HT1080 (cell line): ENCODE results near the gene KLHL9. TPM values are rescaled to one million over a fixed set of nuclear protein-coding genes. Genes with fewer than 3 reads are reported as not detected.

Experiments used
- DNase-seq: peaks from one replicate; pipeline ENCODE4 v3.0.0-alpha.2; 2015; ENCODE audit warnings: low read depth
- total RNA-seq: library from RNA; depleted of rRNA; stranded (reverse); fragments of >200 nt; shearing (Covaris generic); gene quantifications from 2 replicates; pipeline ENCODE4 v1.2.3, GENCODE V29; 2014; rRNA removed

KLHL9 gene
- total RNA-seq, 1 experiment from 2014 or later: 25.0 TPM

DNA sequence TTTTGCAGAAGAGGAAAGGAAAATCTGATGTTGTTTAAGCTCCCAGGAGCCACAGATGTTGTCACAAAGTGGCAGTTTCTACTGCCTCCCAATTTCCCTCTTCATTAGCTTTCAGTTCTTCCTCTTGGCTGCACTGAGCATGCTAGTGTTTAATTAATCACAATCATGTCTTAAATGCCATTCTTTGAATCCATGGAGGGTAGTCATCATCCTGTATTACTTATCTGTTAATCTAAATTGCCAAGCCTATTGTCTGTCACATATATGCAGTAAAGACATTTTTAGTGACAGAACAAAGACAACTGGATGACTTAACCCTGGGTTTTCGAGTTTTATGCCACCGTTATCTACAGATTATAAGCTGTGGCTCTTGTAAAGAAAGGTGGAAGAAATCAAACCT lies 14.7 kb downstream of the KLHL9 start:
- no peak for DNase-seq

DNA sequence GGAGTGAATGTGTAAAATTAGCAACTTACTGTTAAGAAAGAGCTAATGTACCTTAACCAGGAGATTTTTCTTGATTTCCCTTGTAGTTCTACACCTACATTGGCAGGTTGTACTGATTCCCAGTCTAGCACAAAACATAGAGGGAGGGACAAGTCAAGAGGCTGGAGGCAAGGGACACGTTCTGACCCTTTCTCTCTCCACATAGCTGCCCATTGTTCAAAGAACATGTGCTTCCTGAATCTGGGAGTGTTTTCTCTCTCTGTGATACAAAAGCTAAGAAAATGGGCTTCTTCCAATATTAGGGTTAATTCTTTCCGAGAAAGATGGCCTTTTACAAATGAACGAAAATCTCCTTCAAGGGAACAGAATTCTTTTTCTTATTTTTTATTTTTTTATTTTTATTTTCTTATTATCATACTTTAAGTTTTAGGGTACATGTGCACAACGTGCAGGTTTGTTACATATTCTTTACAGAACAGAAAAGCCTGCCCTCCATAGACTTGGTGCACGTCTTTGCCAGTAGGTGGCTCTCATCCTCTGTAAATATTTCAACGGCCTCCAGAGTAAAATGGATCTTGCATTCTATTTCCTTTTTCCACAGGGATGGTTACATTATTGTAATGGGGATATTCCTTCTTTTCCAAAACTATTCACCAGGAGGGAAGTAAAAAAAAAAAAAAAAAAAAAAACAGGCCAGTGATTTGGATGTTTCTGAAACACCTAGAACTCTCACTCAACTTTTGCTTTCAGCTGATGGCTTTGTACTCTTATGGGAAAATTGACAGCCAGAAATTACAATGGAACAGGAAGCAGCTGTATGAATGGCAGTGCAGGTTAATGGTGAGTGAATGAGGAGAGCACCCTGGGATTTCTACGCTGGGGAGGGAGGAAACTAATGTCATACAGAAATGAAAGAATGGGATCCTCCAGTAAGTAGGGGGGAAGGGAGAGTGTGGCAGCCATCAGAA lies 17.0 kb downstream of the KLHL9 start:
- DNase-seq: peak; percentile 44

DNA sequence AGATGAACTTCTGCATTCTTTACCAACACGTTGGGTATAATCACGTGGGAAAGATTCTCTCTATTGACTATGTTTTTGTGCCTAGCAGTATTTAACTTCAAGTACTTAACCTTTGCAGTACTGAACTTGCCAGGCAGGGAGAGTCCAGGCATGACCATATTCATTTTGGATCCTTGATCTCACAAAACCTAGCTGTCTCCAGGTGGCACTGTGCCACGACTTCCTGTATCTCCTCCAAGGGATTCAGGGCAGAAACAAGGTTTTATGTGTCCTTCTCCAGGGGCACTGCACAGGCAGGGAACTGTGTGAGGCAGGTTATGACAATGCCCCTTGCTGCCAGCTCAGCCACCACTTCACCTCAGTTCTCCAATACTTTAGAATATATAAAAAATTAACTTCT lies 18.3 kb downstream of the KLHL9 start:
- DNase-seq: no peak

DNA sequence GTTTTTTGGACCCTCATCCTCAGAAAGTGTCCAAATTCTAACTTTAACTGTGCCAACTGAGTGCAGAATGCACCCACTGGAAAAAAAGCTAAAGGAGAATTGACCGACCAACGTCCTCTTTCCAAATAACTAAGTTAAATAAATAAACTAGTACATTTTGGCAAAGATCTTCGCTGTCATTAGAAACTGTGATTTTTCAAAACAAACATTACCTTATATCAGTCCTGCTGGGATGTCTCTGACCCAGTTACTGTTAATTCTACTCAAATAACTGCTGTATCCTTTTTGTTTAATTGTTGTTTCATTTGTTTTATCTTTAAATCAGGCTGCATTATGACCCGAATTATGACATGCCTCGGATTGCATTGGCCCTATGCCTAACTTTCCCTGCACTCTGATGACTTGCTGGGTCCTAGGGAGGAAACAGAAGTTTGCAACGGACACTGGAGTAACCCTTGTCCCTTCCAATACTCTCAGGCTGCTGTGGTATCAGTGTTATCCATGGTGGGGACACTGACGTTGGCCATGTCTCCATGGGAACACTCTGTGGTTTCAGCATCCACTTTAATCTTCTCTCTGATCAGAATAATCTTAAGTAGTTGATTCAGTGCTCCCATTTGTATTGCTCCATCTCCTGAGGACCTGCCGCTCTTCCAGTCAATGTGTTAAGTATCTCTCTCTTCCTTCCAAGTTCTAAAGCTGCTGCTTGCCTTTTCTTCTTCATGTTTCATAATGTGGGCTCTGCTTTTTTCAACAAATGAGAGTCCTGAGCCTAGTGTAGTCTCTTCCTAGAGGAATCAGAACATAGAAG lies 19.0 kb downstream of the KLHL9 start:
- DNase-seq: no peak

DNA sequence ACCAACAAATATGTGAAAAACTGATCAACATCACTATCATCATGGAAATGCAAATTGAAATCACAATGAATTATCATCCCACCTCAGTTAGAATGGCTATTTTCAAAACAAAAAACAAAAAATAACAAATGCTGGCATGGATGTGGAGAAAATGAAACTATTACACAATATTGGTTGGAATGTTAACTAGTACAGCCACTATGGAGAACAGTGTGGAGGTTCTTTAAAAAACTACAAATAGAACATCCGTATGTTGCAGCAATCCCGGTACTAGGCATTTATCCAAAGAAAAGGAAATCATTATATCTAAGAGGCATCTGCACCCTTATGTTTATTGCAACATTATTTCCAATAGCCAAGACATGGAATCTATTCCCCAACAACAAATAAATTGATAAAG lies 21.1 kb downstream of the KLHL9 start:
- no peak for DNase-seq

DNA sequence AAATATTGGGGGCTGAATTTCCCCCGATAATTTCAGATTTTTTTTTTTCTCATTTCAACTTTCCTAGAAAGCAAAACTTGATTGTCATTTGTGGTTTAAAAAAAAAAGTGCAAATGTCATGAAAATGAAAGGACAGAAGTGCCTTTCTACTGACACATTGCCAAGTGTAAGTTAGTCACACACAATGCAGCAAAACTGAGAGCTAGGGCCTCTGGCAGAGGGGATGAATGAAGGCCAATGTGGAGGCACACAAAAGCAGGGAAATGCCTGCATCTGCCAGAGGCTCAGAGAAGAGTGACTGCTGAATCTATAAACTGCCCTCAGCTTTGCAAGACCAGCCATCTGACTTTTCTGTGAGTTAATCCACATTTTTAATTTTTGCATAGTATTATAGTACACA lies 23.3 kb downstream of the KLHL9 start:
- DNase-seq: no peak

DNA sequence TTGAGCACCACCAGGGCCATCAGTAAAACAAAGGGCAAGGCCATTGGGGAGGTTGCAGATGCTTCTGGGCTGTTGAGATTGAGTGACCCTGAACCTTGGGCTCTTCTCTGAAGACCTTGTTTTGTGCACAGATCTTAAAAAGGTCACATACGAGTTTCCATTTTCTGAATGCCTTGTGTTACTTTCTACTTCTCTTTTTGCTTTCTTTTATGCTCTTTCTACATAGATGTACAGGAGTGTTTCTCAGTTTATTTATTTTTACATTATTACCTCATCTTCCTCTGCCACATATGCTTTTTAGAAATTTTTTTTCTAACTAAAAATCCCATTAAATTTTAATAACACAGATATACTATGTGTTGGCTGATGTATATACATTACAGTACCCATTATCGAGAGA lies 30.0 kb downstream of the KLHL9 start, which contains the start of gene IFNA5:
TSS of gene IFNA5 (minus strand) at position 101 of the 400 bp plus-strand sequence. CDS start at position 44, 57 bp downstream.
- no peak for DNase-seq

DNA sequence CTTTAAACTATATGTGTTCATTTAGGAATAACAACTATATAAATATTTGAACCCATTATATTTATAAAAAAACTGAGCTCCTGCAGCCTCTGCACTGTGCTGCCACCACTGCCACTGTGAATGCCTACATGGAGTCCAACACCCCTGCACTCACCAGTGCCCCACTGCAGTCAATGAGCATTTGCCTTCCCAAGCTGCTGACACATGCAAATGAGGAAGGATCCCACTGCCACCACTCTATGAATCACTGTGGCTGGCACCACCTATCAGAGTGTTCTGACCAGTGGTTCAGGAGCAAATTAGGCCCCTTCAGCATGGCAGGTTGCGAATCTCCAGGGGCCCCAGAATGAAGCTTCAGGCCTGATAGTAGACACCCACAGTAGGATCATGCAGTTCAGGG lies 39.2 kb downstream of the KLHL9 start:
- DNase-seq: no peak

DNA sequence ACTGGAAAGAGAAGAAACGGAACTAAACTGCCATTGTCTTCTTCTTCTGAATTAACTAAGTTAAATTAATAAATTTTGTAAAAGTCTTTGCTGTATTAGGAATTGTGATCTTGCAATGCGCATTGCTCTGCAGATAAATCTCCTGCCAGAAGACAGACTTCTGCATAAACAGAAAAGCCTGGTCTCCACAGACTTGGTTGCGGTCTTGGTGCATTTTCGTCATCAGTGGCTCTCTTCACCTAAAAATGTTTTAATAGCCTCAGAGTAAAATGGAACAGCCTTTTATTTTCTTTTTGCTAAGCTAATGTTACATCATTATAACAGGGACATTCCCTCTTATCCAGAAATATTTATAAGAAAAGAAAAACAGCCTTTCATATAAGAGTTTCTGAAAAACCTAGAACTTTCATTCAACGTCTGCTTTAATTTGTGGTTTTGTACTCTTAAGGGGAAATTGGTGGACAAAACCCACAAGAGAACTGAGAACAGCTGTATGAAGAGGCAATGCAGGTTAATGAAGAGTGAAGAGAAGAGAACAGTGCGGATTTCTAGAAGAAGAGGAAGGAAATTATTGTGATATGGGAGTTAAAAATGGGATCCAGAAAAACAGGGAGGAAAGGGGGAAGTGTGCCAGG lies 40.2 kb downstream of the KLHL9 start:
- no peak for DNase-seq

DNA sequence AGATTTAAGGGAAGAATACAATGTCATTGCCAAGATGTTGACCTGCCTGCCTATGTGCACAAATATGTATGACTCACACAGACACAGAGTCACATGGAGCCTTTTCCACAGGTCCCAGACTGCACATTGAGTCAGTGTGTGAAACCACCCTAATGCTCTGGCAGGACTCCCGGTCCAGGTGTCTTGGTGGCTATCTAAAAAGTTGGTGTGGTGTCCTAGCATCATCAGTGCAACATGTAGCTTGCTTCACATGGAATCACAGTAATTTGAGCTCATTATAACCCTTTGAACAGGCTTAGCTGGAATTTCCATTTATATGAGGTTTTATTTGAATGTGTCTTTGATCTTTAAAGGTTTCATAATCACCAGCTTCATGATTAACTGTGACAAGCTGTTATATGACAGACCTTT lies 40.8 kb downstream of the KLHL9 start:
- peak; percentile 75 for DNase-seq

DNA sequence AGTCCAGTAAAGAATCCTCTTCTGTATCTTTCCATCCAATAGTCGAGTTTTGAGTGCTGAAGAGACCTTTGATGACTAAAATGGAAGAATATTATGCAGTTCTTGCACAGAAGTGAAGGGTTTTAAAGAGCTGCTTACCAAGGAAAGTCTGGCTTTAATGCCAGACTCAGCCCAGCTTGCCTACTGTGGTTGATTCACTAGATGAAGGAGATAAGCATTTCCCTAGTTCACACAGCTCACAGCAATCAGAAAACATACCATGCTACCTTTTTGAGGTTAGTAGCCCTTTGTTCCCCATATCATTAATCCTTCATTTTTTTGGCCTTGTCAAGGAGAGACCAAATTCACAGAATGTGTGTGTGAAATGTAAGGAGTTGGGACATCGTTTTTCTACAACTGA lies 45.4 kb downstream of the KLHL9 start:
- no peak for DNase-seq

DNA sequence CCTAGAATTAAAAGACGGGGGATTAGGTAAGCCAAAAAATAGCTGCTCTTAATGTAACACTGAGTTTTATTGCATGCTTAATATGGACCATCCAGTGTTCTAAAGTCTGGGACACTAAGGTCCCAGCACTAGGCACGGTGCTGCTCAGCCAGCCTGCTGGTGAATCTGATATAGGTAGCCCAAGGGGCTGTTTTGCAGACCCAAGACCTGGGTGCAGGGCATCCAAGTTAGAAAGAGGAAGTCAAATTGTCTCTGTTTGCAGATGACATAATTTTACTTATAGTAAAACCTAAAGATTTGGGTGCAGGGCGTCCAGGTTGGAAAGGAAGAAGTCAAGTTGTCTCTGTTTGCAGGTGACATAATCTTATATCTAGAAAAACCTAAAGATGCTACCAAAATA lies 47.9 kb downstream of the KLHL9 start:
- DNase-seq: no peak

DNA sequence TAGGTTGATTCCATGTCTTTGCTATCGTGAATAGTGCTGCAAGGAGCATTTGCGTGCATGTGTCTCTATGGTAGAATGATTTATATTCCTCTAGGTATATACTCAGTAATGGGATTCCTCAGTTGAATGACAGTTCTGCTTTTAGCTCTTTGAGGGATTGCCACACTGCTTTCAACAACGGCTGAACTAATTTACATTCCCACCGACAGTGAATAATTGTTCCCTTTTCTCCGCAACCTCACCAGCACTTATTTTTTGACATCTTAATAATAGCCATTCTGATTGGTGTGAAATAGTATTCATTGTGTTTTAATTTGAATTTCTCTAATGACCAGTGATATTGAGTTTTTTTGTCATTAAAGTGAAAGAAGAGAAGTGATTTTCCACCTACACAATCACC lies 48.5 kb downstream of the KLHL9 start:
- DNase-seq: no peak

DNA sequence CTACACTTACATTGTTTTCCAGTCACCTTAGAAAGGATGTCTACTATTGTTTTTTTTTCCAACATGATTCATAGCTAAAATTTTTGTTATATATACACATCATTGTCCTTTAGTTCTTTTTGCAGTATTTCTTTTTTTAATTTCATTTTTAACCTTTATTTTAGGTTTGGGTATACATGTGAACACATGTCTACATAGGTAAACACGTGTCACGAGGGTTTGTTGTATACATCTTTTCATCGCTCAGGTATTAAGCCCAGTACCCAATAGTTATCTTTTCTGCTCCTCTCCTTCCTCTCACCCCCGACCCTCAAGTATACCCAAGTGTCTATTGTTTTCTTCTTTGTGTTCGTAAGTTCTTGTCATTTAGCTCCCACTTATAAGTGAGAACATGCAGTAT lies 49.1 kb downstream of the KLHL9 start:
- no peak for DNase-seq

DNA sequence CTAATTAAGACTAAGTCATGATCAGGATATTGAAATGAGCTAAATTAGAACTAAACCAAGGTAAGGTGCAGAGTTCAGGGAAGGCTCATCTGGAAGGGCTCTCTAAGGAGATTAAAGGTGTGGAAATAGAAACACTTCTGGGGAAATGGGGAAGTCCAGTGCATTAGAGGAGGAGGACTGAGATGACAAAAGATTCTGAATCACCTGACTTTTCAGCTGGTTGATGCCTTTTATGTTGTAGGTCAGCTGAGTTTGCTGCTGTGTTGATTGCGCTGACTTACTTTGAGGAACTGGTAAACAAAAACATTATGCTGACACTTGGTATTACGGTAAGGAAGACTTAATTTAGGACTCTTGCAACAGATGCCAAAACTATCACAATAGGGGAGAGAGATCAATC lies 53.9 kb downstream of the KLHL9 start:
- DNase-seq: no peak

Other genes starting within 250 kb of the KLHL9 start
- gene IFNW1, start 193.6 kb downstream of the KLHL9 start, total RNA-seq: not detected in 2 replicates
- gene IFNA21, start 168.7 kb downstream of the KLHL9 start, total RNA-seq: not detected in 2 replicates
- not detected in 2 replicates for gene IFNA4, start 147.8 kb downstream of the KLHL9 start, total RNA-seq
- gene IFNA7, start 133.2 kb downstream of the KLHL9 start, total RNA-seq: not detected in 2 replicates
- not detected in 2 replicates for gene IFNA10, start 128.3 kb downstream of the KLHL9 start, total RNA-seq
- gene IFNA16, start 118.1 kb downstream of the KLHL9 start, total RNA-seq: not detected in 2 replicates
- not detected in 2 replicates for gene IFNA17, start 107.2 kb downstream of the KLHL9 start, total RNA-seq
- gene IFNA14, start 95.4 kb downstream of the KLHL9 start, total RNA-seq: not detected in 2 replicates
- not detected in 2 replicates for gene IFNA5, start 30.1 kb downstream of the KLHL9 start, total RNA-seq
- not detected in 2 replicates for gene IFNA6, start 15.5 kb upstream of the KLHL9 start, total RNA-seq
- gene IFNA13, start 32.7 kb upstream of the KLHL9 start, total RNA-seq: not detected in 2 replicates
- not detected in 2 replicates for gene IFNA2, start 50.0 kb upstream of the KLHL9 start, total RNA-seq
- gene IFNA8, start 73.7 kb upstream of the KLHL9 start, total RNA-seq: not detected in 2 replicates
- gene IFNA1, start 105.0 kb upstream of the KLHL9 start, total RNA-seq: not detected in 2 replicates
- gene IFNE, start 146.9 kb upstream of the KLHL9 start, total RNA-seq: 0.43 and 0.94 TPM in 2 replicates